Measurements from ENCODE around the gene SALL1.

Gene SALL1

DNA sequence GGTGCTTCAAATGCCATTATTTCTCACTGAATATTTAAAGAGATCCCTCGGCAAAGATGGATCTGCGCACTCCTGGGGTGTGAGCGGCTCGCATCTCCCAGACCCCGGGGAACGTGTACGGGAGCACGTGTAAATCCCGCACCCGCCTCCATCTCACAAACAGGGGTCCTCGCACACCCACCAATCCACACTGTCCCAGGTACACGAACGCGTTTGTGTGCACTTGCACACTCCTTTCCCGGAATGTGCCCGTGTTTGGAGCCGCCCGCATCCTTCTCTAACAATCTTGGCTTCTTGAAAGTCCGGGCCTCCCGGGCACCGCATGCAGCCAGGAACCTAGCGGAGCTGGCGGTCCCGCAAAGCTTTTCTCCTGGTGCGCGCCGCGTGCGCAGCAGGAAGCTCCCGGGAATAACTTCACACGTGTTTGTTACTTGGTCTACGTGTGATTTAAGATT is 2.5 kb upstream of the SALL1 start:
- Histone ChIP-seq H3K36me3 (replicated peaks) (0 out of 2 replicates have a peak, but pooled peaks cover 5% of the 10 kb centered on the region), H3K27me3 (ENCODE audit: low read depth) (no peaks in the 10 kb centered on the region), H3K9me3 (no peaks in the 10 kb centered on the region), H3K4me1 (peaks cover 19% of the 10 kb centered on the region), H3K4me3 (peak overlapping the region; percentile 88)
- in situ Hi-C loops (cut with MboI; ENCODE audit: low sequenced_read_pairs), result loop anchor here (25.0 kb wide), 1 partner anchor 609 kb away; no protein-coding TSS in a partner anchor
- DNase-seq (ENCODE audit: low spot score in 2 of 2), result no peak

DNA sequence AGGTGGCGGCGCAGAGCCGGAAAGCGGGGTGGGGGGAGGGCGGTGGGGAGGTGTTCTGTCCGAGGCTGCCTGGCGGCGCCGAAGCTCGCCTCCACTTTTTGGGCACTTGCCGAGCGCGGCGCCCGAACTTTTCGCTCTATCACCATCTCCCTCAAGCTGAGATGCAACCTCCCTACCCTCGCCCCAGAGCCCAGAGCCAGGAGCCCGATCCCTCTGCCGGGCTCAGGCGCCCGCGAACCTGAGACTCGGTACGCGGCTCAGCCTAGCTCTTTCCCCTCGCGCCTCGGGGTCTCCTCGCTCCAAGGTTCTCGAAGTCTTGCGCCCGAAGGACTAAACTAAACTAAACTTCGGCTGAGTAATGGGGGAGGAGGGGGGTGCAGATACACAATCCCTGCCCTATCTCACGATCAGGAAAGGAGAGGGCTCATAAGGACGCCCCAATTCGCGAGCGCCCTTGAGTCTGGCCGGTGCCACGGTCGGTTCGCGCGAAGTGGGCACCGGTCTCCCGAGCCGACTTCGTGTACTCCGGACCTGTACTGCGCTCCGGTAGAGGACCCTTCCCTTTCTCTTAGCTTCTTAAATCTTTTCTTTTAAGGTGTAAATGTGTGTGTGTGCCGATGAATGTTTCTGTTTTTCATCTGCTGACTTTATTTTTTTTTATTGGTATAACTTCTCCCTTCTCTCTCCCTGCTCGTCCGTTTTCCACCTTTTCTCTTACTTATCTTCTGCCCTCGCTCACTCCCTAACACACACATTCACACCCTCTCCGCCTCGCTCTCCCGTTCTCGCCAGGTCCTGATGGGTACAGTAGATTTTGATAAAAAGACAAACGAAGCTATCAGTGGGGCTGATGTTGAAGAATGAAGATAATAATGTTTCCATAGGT is 1.9 kb upstream of the SALL1 start:
- H3K36me3 ChIP-seq (replicated peaks), result 0 out of 2 replicates have a peak, but pooled peaks cover 5% of the 10 kb centered on the region
- in situ Hi-C loops (cut with MboI; ENCODE audit: low sequenced_read_pairs), result loop anchor here (25.0 kb wide), 1 partner anchor 609 kb away; no protein-coding TSS in a partner anchor
- peaks cover 26% of the 10 kb centered on the region for H3K4me1 ChIP-seq
- DNase-seq (ENCODE audit: low spot score in 2 of 2), result no peak
- peak overlapping the region; percentile 88 for H3K4me3 ChIP-seq
- no peaks in the 10 kb centered on the region for H3K27me3 ChIP-seq (ENCODE audit: low read depth)
- no peaks in the 10 kb centered on the region for H3K9me3 ChIP-seq

DNA sequence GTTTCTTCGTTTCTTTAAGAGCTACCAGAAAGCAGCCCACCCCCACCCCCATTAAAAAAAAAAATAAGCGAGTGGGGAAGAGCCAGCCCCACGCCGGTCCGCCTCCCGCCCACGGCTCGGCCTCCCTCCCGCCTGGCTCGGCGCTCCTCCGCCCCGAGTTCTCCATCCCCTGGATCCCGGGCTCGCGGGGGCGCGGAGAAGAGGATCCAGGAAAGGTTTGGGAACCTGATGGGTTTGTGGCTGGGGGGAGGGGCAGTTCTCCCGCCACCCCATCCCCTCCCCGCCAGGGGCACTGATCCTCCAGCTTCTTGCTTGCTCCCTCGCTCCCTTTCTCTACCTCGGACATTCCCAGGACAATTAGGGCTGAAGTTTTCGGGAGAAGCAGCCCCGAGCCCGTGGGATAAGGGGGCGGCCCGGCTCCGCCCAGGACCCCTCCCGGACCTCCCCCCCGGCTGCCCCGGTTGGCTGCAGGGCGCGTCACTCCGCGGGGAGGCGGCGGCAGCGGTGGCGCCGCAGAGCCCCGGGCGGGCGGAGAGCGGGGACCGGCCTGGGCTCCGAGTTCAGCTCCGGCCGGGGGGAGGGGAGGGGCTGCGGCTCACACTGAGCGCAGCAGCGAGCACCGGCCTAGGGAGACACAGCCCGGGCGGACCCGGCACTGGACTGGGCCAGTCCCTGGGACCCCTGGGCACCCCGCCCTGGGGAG is 1.0 kb upstream of the SALL1 start:
- Histone ChIP-seq H3K4me3 (peak overlapping the region; percentile 88), H3K27me3 (ENCODE audit: low read depth) (no peaks in the 10 kb centered on the region), H3K9me3 (no peaks in the 10 kb centered on the region), H3K4me1 (peaks cover 25% of the 10 kb centered on the region), H3K36me3 (replicated peaks) (0 out of 2 replicates have a peak, but pooled peaks cover 5% of the 10 kb centered on the region)
- in situ Hi-C loops (cut with MboI; ENCODE audit: low sequenced_read_pairs), result loop anchor here (25.0 kb wide), 1 partner anchor 610 kb away; no protein-coding TSS in a partner anchor
- peak; percentile 84 to 94 for DNase-seq (ENCODE audit: low spot score in 2 of 2)

DNA sequence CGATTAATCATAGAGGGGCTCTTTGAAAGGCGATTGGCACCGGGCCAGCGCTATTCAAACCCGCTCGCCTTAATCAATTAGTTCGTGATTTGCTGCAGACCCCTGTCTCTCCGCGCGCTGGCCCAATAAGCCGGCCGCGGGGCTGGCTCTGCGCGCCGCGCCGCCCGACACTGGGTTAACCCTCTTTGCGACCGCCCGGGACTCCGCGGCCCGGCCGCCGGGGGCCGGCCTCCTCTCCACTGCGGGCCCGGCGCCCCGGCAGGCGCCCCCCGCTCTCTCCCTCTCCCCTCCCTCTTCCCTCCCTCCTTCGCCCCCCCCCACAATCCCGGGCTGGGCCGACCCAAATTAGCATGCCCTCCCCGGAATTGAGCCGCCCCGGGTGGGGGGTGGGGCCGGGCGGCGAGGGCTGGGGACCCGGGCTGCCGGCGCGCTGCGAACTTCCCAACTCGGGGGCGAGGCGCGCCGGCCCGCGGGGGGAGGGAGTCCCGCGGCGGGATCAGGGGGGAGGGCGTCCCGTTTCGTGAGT is 428 bp upstream of the SALL1 start:
- H3K36me3 ChIP-seq (replicated peaks), result 0 out of 2 replicates have a peak, but pooled peaks cover 5% of the 10 kb centered on the region
- in situ Hi-C loops (cut with MboI; ENCODE audit: low sequenced_read_pairs), result loop anchor here (25.0 kb wide), 1 partner anchor 611 kb away; no protein-coding TSS in a partner anchor
- peak overlapping the region; percentile 88 for H3K4me3 ChIP-seq
- H3K27me3 ChIP-seq (ENCODE audit: low read depth), result no peaks in the 10 kb centered on the region
- peak; percentile 87 to 94 for DNase-seq (ENCODE audit: low spot score in 2 of 2)
- H3K9me3 ChIP-seq, result no peaks in the 10 kb centered on the region
- peaks cover 24% of the 10 kb centered on the region for H3K4me1 ChIP-seq

DNA sequence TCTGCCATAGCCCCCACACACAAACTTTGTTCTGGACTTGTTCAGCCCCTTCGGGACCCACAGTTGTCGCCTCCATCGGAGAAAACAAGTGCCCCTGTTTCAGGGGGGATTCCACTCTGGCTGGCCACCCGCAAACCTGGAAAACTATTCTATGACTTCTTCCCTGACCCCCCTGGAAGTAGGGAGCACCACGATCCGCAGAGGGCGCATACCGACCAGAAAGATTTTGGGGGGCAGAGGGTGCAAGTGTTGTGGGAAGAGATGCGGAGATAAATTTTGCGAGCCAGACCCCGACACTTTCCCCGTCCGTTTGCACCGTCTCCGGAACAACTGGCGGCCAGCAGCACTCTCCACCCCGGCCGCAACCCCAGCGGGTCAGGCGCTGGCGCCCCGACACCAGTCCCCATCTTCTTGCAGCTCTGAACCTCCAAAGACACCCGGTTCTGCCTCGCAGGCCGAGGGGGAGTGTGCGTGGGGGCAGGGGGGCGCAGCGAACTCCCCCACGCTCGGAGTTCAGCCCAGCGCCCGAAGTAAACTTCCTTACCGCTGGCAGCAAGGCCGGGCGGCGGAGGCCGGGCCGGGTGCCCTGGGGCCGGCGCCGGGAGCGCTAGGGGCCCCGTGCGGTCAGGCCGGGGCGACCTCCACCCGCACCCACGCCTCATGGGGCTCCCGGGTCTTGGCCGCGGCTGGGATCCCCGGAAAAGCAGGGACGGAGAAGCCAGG is 744 bp downstream of the SALL1 start:
- in situ Hi-C loops (cut with MboI; ENCODE audit: low sequenced_read_pairs), result loop anchor here (25.0 kb wide), 1 partner anchor 612 kb away; no protein-coding TSS in a partner anchor
- Histone ChIP-seq H3K4me3 (peak overlapping the region; percentile 88), H3K4me1 (peaks cover 33% of the 10 kb centered on the region), H3K27me3 (ENCODE audit: low read depth) (no peaks in the 10 kb centered on the region), H3K36me3 (replicated peaks) (0 out of 2 replicates have a peak, but pooled peaks cover 5% of the 10 kb centered on the region), H3K9me3 (no peaks in the 10 kb centered on the region)
- peak in 1 of 2 experiments; percentile 18 for DNase-seq (ENCODE audit: low spot score in 2 of 2)

DNA sequence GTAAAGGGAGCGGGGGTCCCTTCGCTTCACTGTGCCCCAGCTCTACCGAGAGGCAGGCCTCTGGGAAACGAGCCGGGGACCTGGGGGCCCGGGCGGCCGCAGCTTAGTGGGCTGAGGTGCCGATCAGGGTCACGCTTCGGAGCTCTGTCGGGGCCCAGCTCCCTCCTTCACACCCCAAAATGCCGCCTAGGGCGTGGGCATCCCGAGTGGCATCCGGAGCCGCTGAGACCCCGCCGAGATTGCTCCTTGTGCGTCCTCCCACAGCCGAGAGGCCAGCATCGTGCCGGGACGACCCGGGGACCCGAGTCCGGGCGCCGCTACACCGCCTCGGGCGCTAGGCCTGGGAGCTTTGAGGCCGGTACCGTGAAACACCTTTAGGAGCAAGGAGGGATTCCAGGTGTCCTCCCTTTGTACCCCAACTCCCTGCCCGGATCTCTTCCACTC is 1.3 kb downstream of the SALL1 start:
- Histone ChIP-seq H3K4me3 (peak overlapping the region; percentile 88), H3K27me3 (ENCODE audit: low read depth) (no peaks in the 10 kb centered on the region), H3K4me1 (peaks cover 38% of the 10 kb centered on the region), H3K9me3 (no peaks in the 10 kb centered on the region), H3K36me3 (replicated peaks) (0 out of 2 replicates have a peak, but pooled peaks cover 5% of the 10 kb centered on the region)
- in situ Hi-C loops (cut with MboI; ENCODE audit: low sequenced_read_pairs), result loop anchor here (25.0 kb wide), 1 partner anchor 613 kb away; no protein-coding TSS in a partner anchor
- peak in 1 of 2 experiments; percentile 40 for DNase-seq (ENCODE audit: low spot score in 2 of 2)

DNA sequence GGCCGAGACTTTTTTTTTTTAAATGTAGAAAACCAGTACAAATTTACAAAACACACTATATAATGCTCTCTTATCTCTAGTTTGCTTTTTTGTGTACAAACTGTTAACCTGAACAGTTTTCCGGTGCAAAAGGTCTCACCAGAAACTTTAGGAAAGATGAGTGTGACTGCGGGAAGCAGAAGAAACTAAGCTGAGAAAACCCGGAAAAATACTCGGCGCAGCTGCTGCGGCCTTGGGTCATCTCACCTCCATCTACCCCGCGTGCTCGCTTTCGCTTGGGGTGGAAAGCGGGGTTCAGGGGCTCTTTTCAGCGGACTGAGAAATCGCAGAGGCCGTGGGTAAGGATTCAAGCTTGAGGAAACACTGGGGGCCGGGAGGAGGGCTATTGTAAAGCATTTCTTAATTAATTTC is 1.8 kb downstream of the SALL1 start:
- peak in 1 of 2 experiments; percentile 31 for DNase-seq (ENCODE audit: low spot score in 2 of 2)
- Histone ChIP-seq H3K27me3 (ENCODE audit: low read depth) (no peaks in the 10 kb centered on the region), H3K4me3 (peak overlapping the region; percentile 88), H3K4me1 (peaks cover 42% of the 10 kb centered on the region), H3K9me3 (no peaks in the 10 kb centered on the region), H3K36me3 (replicated peaks) (0 out of 2 replicates have a peak, but pooled peaks cover 5% of the 10 kb centered on the region)
- in situ Hi-C loops (cut with MboI; ENCODE audit: low sequenced_read_pairs), result no loop called here

DNA sequence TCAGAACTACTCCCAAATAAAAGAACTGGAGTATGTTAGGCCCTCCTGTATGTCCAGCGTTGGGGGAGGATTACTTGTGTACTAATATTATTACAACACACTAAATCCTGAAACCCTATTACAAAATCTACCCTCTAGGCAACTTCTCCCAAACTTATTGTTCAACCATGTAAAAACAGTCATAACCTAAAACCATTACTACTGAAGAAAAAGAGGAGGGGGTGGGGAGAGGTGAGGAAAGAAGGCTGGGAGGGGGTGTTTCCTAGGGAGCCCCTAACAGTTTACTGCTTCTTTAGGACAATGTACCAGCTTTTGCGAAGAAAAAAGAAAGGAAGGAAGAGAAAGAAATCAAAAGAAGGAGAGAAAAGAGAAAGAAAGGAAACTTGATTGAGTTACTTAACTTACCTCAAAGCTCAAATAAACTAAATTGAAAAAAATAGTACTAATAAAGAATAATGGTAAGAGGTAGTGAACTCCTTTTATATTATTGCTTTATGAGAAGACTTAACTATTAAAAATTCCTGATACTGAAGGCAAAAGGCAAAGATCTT is 2.3 kb downstream of the SALL1 start:
- in situ Hi-C loops (cut with MboI; ENCODE audit: low sequenced_read_pairs), result no loop called here
- Histone ChIP-seq H3K36me3 (replicated peaks) (0 out of 2 replicates have a peak, but pooled peaks cover 5% of the 10 kb centered on the region), H3K27me3 (ENCODE audit: low read depth) (no peaks in the 10 kb centered on the region), H3K9me3 (no peaks in the 10 kb centered on the region), H3K4me1 (peaks cover 47% of the 10 kb centered on the region), H3K4me3 (peak overlapping the region; percentile 88)
- DNase-seq (ENCODE audit: low spot score in 2 of 2), result peak in 1 of 2 experiments; percentile 52

DNA sequence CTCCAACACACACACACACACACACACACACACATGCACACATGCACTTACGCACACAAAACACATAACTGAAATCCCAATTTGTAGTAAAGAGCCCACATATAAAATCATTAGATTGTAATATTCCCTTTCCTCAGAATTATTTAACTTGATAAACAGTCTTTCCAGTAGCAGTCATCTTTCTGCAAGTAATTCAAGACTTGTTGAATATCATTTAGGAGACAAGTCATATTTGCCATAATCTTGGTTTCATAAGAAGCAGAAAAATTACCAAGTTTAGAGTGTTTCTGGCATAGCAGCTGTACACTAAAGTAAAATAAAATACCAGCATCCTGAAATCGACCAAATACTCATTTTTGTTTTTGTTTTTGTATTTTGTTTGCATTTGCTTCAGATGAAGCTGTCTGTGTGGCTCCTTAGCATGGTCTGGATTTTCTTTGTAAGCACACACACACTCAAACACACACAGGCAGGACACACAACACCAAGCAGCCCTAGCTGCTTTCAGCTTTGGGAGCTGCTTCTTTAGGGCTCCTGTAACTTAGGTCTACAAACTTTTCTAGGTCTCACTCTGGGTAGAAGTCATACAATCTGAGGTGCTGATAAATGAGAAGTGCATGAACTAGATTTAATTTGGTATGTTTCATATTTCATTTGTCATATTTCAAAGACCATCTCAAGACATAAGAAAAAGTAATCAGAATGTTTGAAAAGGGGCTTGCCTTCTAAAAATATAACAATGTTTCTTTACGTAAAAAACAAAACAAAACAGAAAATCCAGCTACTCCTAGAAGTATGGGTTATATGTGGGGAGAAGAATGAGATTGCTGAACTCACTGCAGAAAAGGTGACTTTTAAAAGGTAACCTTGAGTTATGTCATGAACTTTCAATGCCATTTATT is 3.0 kb downstream of the SALL1 start:
- no peaks in the 10 kb centered on the region for H3K27me3 ChIP-seq (ENCODE audit: low read depth)
- H3K36me3 ChIP-seq (replicated peaks), result peaks cover 5% of the 10 kb centered on the region
- peaks cover 47% of the 10 kb centered on the region for H3K4me1 ChIP-seq
- in situ Hi-C loops (cut with MboI; ENCODE audit: low sequenced_read_pairs), result no loop called here
- H3K4me3 ChIP-seq, result peak overlapping the region; percentile 88
- H3K9me3 ChIP-seq, result no peaks in the 10 kb centered on the region
- DNase-seq (ENCODE audit: low spot score in 2 of 2), result no peak

DNA sequence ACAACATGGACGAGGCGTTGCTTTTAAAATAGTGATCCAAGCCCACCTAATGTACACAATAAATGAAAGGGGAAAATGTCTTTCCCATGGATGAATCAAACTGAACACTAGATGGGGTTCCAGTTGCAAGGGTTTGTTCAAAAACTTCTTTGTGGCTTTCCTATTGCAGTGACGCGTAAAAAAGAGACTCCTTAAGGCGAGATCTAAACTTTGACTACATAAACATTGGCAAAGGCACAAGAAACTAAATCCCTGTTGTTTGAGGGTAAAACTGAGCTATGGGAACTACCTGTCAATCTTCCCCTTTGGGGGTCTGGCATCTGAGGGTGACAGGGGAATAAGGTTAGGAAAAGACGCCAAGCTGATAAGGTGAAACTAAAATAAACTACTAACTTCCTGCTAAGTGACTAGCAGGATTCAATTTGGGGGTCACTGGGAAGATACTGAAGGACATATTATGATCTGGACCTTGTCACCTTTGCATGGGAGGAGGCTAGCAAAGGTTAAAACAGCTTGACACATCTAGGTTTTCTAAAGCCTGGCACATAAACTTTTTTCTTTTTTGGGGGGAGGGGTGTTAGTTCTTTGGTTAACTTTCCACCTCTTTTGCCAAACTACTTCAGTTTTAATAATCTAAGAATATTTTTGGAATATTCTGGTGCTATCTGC is 4.7 kb downstream of the SALL1 start:
- Histone ChIP-seq H3K4me1 (peaks cover 51% of the 10 kb centered on the region), H3K27me3 (ENCODE audit: low read depth) (no peaks in the 10 kb centered on the region), H3K4me3 (no peak overlapping the region; the same call in 1 of the 2 replicates), H3K36me3 (replicated peaks) (peaks cover 15% of the 10 kb centered on the region), H3K9me3 (no peaks in the 10 kb centered on the region)
- in situ Hi-C loops (cut with MboI; ENCODE audit: low sequenced_read_pairs), result no loop called here
- peak in 1 of 2 experiments; percentile 52 for DNase-seq (ENCODE audit: low spot score in 2 of 2)

DNA sequence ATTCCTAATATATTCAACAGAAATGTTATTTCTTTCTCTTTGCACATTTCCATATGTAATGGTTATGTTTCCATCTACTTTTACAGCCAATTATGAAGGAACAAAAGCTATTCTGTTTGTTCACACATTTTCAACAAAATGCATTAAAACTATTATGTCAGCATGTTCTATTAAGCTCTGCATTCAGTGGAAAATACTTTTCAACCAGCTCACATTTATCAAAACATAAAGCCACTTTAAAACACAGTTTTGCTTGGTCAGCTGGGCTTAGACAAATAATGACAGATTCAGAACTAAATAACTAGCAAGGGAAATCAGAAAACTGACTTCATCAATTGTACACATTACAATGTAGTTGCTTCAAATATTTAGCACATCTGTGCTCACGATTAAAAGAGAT is 6.9 kb downstream of the SALL1 start:
- Histone ChIP-seq H3K4me1 (peaks cover 51% of the 10 kb centered on the region), H3K9me3 (no peaks in the 10 kb centered on the region), H3K27me3 (ENCODE audit: low read depth) (no peaks in the 10 kb centered on the region), H3K36me3 (replicated peaks) (peaks cover 32% of the 10 kb centered on the region), H3K4me3 (no peak overlapping the region)
- peak in 1 of 2 experiments; percentile 48 for DNase-seq (ENCODE audit: low spot score in 2 of 2)
- in situ Hi-C loops (cut with MboI; ENCODE audit: low sequenced_read_pairs), result no loop called here

Data from HAP-1 (cell line).